ENCODE results near the gene RDH16.

GRCh38 chr12:56995930-56996496 lies 38.6 kb upstream of the RDH16 start:
- TF ChIP-seq CTCF (IDR thresholded peaks at IDR 0.05) (no peak), POLR2A (IDR thresholded peaks at IDR 0.05) (no peak)

Measured in lower leg skin (tissue), 3 donors.